HG03469 (cell line): ENCODE data around the gene AACS.
"Not testable (repeated sequence)": the region's sequence is repeated elsewhere in the genome, so short reads cannot be mapped to it uniquely, and the experiment has no call there.

ENCODE experiments used
- ATAC-seq: cut with Tn5 transposase; IDR thresholded peaks from one replicate; pipeline ENCODE4 v1.9.1; 2021; ENCODE audit warnings: mild to moderate bottlenecking, moderate library complexity, moderate number of reproducible peaks; ENCODE audit not compliant: unreplicated experiment

Gene AACS

GRCh38 chr12:125091401-125091800 lies 26.2 kb downstream of the AACS start:
- ATAC-seq, result no peak

GRCh38 chr12:125092108-125092871 lies 27.1 kb downstream of the AACS start:
- ATAC-seq, result no peak

GRCh38 chr12:125092872-125093680 lies 27.8 kb downstream of the AACS start:
- ATAC-seq, result no peak

GRCh38 chr12:125093681-125094330 lies 28.6 kb downstream of the AACS start:
- no peak for ATAC-seq

GRCh38 chr12:125096894-125097293 lies 31.7 kb downstream of the AACS start:
- no peak for ATAC-seq

- no peak for ATAC-seq
Measured at GRCh38 chr12:125097427-125097826, 32.2 kb downstream of the AACS start.

GRCh38 chr12:125098676-125099408 lies 33.6 kb downstream of the AACS start:
- ATAC-seq, result no peak

- ATAC-seq, result no peak
Measured at GRCh38 chr12:125099409-125099782, 34.2 kb downstream of the AACS start.

GRCh38 chr12:125100551-125101434 lies 35.6 kb downstream of the AACS start:
- no peak for ATAC-seq

GRCh38 chr12:125104982-125105381 lies 39.7 kb downstream of the AACS start:
- no peak for ATAC-seq

- ATAC-seq, result no peak
Measured at GRCh38 chr12:125105600-125105999, 40.4 kb downstream of the AACS start.

- no peak for ATAC-seq
Measured at GRCh38 chr12:125110641-125111360, 45.6 kb downstream of the AACS start.

- ATAC-seq, result no peak
Measured at GRCh38 chr12:125111403-125111802, 46.2 kb downstream of the AACS start.

- ATAC-seq, result not testable (repeated sequence)
Measured at GRCh38 chr12:125112614-125113013, 47.4 kb downstream of the AACS start.

GRCh38 chr12:125113263-125113662 lies 48.0 kb downstream of the AACS start:
- no peak for ATAC-seq

- no peak for ATAC-seq
Measured at GRCh38 chr12:125113789-125114188, 48.6 kb downstream of the AACS start.

GRCh38 chr12:125114365-125115141 lies 49.3 kb downstream of the AACS start:
- ATAC-seq, result no peak

- ATAC-seq, result no peak
Measured at GRCh38 chr12:125120566-125120965, 55.3 kb downstream of the AACS start.

GRCh38 chr12:125121106-125121505 lies 55.9 kb downstream of the AACS start:
- ATAC-seq, result no peak
